ENCODE data around the gene TUT1.
"Not testable (repeated sequence)": the region's sequence is repeated elsewhere in the genome, so short reads cannot be mapped to it uniquely, and the experiment has no call there.

Gene TUT1

DNA sequence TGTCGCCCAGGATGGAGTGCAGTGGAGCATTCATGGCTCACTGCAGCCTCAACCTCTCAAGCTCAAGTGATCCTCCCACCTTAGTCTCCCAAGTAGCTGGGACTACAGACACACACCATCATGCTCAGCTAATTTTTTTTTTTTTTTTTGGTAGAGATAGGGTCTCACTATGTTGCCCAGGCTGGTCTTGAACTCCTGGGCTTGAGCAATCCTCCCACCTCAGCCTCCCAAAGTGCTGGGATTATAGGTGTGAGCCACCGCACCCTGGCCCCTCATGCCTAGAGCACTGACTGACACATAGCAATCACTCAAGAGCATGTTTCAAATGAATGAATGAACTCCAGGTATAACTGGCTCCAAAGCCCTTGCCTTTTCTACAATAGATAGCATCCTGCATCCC lies 40.8 kb downstream of the TUT1 start:
- peaks cover 61% of the 10 kb centered on the region for H3K4me1 Mint-ChIP-seq (ENCODE audit: low read depth)
- not testable (repeated sequence) for H3K4me3 Mint-ChIP-seq; H3K36me3 Mint-ChIP-seq (ENCODE audit: low read depth); DNase-seq (ENCODE audit: low spot score); H3K27me3 Mint-ChIP-seq (ENCODE audit: low read depth); H3K9me3 Mint-ChIP-seq
- peak overlapping the region; percentile 99 for H3K27ac Mint-ChIP-seq

DNA sequence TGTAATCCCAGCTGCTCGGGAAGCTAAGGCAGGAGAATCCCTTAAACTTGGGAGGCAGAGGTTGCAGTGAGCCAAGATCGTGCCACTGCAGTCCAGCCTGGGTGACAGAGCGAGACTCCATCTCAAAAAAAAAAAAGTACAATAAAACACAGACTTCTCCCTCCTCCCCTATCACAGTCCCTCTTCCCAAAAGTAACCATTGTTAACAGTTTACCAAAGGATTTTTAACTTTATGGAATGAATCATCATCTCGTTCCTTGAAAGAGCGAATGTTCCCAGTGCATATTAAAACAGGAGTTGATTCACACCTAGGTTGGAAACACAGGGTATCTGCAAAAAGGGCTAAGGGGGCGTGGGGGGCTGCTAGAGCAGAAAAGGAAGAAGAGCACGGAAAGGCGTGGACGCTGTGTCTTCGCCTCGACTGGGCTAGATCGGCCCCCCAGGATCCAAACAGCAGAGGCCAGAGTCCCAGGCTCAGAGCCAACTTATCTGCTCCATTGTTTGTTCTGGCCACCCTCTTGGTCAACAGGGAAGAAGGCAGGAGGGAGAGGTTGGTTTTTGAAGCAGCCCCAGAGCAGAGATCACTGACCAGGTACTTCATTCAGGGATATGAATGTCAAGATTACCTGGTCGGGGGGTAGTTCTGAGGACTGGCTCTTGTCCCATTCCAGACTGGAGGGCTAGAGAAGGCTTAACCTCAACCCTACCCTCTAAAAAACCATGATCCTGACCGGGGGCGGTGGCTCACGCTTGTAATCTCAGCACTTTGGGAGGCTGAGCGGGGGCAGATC lies 42.6 kb downstream of the TUT1 start:
- no peaks in the 10 kb centered on the region for H3K9me3 Mint-ChIP-seq
- H3K27ac Mint-ChIP-seq: no peak overlapping the region
- no peak overlapping the region for H3K4me3 Mint-ChIP-seq
- H3K36me3 Mint-ChIP-seq (ENCODE audit: low read depth): peaks cover 6% of the 10 kb centered on the region
- H3K27me3 Mint-ChIP-seq (ENCODE audit: low read depth): peaks cover 6% of the 10 kb centered on the region
- no peak for DNase-seq (ENCODE audit: low spot score)
- H3K4me1 Mint-ChIP-seq (ENCODE audit: low read depth): peaks cover 50% of the 10 kb centered on the region

DNA sequence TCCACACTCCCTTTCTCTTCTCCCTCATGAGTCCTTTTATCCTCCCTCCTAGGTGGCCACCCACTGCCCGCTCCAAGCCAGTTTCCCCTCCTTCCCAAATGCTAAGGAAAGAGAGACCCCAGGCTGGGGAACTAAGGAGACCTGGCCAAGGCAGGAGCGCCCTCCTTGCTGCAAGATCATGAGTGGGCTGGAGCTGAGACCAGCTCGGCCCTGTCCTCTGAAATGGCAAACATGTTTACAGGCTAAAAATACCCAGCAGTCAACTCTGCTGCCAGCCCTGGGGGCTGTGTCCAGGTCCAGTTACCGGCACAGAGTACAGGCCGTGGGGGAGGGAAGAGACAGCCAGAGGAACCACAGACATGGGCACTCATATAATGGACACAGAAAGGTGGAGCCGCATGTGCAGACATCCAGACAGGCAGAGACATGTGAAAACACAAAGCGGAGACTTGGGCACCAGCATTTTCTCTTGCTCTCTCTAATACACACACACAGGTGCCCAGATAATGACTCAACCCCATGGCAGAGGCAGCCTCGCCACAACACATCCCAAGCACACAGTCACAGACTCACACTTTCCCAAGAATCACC lies 43.5 kb downstream of the TUT1 start:
- H3K4me1 Mint-ChIP-seq (ENCODE audit: low read depth): peaks cover 51% of the 10 kb centered on the region

GRCh38 chr11:62546929-62547625 lies 44.2 kb downstream of the TUT1 start:
- H3K36me3 Mint-ChIP-seq (ENCODE audit: low read depth): peaks cover 9% of the 10 kb centered on the region
- peak overlapping the region; percentile 81 for H3K4me3 Mint-ChIP-seq
- H3K4me1 Mint-ChIP-seq (ENCODE audit: low read depth): peaks cover 52% of the 10 kb centered on the region
- H3K9me3 Mint-ChIP-seq: no peaks in the 10 kb centered on the region
- peaks cover 6% of the 10 kb centered on the region for H3K27me3 Mint-ChIP-seq (ENCODE audit: low read depth)
- H3K27ac Mint-ChIP-seq: peak overlapping the region; percentile 75
- DNase-seq (ENCODE audit: low spot score): no peak

More for the DNA sequence above, 43.5 kb downstream of the TUT1 start:
- no peak for DNase-seq (ENCODE audit: low spot score)
- Mint-ChIP-seq H3K27ac (peak overlapping the region; percentile 72), H3K27me3 (ENCODE audit: low read depth) (peaks cover 6% of the 10 kb centered on the region), H3K9me3 (no peaks in the 10 kb centered on the region), H3K36me3 (ENCODE audit: low read depth) (peaks cover 8% of the 10 kb centered on the region), H3K4me3 (peak overlapping the region; percentile 81)

DNA sequence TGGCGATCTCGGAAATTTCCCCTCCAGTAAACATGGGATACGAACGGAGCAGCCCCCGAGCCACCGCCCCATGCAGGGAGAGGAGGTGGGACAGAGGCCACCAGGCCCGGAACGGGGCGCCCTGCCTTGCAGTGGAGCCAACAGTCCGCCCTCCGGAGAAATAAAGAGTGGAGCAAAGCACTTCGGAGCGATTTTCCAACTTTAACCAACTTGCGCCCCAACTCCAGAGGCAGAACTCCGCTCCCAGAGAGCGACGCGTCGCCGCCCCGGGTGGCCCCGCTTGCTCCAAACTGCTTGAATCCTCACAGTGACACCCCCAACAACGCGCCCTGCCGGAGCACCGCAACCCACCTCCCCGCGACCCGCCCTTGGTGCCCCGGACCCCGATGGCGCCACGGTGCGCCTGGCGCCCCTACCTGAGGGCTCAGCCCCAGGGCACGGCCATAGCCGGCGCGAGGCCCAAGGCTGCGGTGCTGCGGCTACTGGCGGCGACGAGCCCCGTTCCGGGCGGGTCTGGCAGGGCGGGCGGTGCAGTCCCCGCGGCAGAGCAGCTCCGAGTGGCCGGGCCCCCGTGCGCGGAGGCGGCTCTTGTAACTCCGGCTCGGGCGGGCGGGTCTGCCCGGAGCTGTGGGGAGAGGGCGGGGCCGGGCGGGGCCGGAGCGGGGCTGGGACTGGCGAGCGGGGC lies 44.9 kb downstream of the TUT1 start, which contains the start of gene AHNAK:
Gene AHNAK (minus strand): TSS at position 563 of the 685 bp plus-strand sequence. CDS start 10,708 bp downstream, outside the sequence.
- Mint-ChIP-seq H3K4me1 (ENCODE audit: low read depth) (peaks cover 52% of the 10 kb centered on the region), H3K36me3 (ENCODE audit: low read depth) (peaks cover 15% of the 10 kb centered on the region), H3K27me3 (ENCODE audit: low read depth) (peaks cover 6% of the 10 kb centered on the region), H3K9me3 (no peaks in the 10 kb centered on the region), H3K27ac (peak within 1 kb of the TSS; percentile 92), H3K4me3 (peak within 1 kb of the TSS; percentile 96)
- peak; percentile 83 for DNase-seq (ENCODE audit: low spot score)

DNA sequence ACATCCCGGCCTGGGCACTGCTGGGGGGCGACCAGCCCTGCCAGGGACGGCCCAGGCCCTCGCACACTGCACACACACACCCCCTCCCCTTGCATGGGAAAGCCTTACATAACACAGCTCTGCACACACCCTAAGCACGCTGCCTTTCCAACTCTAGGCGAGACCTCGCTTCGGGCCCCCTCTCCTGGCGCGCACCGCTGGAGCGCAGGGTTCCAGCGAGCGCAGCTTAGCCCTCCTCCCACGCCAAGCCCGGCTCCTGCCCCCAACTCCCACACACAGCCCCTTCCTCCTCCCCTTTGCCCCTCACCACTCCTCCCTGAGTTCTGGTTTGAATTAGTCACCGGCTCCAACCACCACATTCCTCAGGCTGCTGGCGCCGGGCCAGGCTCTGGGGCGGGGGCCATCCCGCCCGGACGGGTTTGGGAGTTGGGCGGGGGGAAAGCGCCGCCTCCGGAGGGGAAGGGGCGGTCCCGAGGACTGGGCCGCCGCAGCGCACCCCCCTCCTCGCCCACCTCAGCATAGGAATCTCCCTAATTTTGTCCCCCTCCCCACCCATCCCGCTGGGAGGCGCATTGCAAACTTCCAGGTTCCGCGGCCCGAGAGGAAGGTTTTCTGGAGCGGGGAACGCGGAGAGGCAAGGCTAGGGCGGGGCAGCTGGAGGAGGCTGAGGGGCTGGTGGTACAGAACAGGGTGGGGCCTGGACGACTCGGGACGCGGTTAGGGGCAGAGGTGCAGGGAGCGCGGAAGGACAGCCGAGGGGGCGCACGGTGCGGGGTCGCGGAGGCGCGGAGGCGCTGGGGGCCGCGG lies 45.7 kb downstream of the TUT1 start:
- Mint-ChIP-seq H3K27me3 (ENCODE audit: low read depth) (peaks cover 6% of the 10 kb centered on the region), H3K4me1 (ENCODE audit: low read depth) (peaks cover 53% of the 10 kb centered on the region), H3K9me3 (no peaks in the 10 kb centered on the region), H3K27ac (peak overlapping the region; percentile 92), H3K4me3 (peak overlapping the region; percentile 96), H3K36me3 (ENCODE audit: low read depth) (peaks cover 19% of the 10 kb centered on the region)
- peak; percentile 76 for DNase-seq (ENCODE audit: low spot score)

GRCh38 chr11:62544581-62545436 lies 46.5 kb downstream of the TUT1 start:
- H3K4me1 Mint-ChIP-seq (ENCODE audit: low read depth): peaks cover 50% of the 10 kb centered on the region
- H3K27me3 Mint-ChIP-seq (ENCODE audit: low read depth): peaks cover 6% of the 10 kb centered on the region
- H3K9me3 Mint-ChIP-seq: no peaks in the 10 kb centered on the region
- peak overlapping the region; percentile 96 for H3K4me3 Mint-ChIP-seq
- H3K36me3 Mint-ChIP-seq (ENCODE audit: low read depth): peaks cover 19% of the 10 kb centered on the region
- peak; percentile 39 for DNase-seq (ENCODE audit: low spot score)
- H3K27ac Mint-ChIP-seq: peak overlapping the region; percentile 84

GRCh38 chr11:62543680-62544444 lies 47.5 kb downstream of the TUT1 start:
- peaks cover 52% of the 10 kb centered on the region for H3K4me1 Mint-ChIP-seq (ENCODE audit: low read depth)
- H3K27me3 Mint-ChIP-seq (ENCODE audit: low read depth): peaks cover 6% of the 10 kb centered on the region
- peak overlapping the region; percentile 96 for H3K4me3 Mint-ChIP-seq
- peak overlapping the region; percentile 84 for H3K27ac Mint-ChIP-seq
- DNase-seq (ENCODE audit: low spot score): no peak
- H3K36me3 Mint-ChIP-seq (ENCODE audit: low read depth): peaks cover 19% of the 10 kb centered on the region
- no peaks in the 10 kb centered on the region for H3K9me3 Mint-ChIP-seq

DNA sequence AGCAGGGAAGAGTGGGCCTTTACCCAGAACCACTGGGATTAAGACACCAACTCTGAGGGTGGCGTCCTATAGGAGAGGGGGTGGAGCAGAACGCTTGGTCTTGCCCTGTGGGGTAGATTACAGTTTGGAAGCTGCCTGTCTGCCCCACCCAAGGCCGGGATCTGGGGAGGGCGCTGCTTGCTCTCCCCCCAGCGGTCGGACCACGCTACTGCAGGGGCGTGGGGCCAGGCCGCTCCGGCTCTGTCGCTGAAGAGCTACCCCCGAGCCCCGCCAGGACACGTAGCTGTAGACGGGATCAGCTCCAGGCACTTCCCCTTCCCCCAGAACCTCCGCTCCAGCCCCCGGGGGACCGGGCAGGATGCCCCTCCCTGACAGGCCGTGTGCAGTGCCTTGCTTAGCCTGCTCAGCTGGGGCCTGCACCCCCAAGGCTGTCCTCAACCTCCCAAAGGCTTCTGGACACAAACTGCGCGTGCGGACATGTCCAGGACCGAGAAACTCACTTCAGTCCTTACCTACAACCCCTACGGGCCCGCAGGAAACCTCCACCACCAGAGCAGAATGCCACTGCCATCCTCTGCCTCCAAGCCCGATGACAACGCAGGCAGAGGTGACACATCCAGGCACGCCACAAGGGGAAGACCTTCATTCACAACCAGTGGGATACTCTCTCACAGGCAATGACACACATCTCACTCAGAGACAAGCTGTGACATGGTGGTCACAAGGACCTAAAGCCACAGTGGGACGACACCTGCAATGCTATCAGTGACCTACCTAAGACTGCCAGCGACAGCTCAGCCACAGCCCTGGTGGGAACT lies 48.4 kb downstream of the TUT1 start:
- DNase-seq (ENCODE audit: low spot score): peak; percentile 69
- Mint-ChIP-seq H3K4me3 (peak overlapping the region; percentile 96), H3K27ac (peak overlapping the region; percentile 82), H3K36me3 (ENCODE audit: low read depth) (peaks cover 21% of the 10 kb centered on the region), H3K27me3 (ENCODE audit: low read depth) (peaks cover 6% of the 10 kb centered on the region), H3K9me3 (no peaks in the 10 kb centered on the region), H3K4me1 (ENCODE audit: low read depth) (peaks cover 57% of the 10 kb centered on the region)

DNA sequence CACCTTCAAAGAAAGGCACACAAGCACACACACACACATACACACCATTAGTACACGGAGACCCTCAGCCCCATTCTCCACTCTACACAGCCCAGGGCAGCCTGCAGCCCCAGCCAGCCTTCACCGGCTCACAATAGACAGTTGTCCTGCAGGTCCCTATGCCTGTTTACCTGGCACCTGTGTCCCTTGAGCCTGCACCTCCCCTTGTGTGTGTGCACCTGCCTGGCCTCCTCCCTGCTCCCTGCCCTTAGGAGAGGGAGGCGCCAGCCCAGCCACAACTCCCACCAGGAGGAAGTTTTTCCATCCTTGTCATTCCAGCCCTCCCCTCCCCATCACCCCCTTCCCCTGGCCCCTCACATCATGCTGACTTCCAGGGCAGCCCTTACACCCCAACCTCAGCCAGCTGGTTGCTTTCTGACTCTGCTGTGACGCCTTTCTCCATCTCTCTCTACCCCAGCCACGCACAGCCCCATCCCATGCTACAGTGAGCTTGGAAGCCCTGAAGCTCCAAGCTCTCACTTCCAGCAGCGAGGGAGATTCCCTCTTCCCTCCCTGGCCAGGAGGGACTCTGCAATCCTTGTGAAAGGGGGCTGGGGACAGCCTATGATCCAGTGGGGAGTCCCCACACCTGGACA lies 49.1 kb downstream of the TUT1 start:
- H3K27ac Mint-ChIP-seq: peak overlapping the region; percentile 82
- H3K36me3 Mint-ChIP-seq (ENCODE audit: low read depth): peaks cover 21% of the 10 kb centered on the region
- DNase-seq (ENCODE audit: low spot score): no peak
- no peaks in the 10 kb centered on the region for H3K9me3 Mint-ChIP-seq
- no peaks in the 10 kb centered on the region for H3K27me3 Mint-ChIP-seq (ENCODE audit: low read depth)
- peak overlapping the region; percentile 96 for H3K4me3 Mint-ChIP-seq
- H3K4me1 Mint-ChIP-seq (ENCODE audit: low read depth): peaks cover 51% of the 10 kb centered on the region

Measured in T-helper 2 cell treated with Interferon-gamma antibody and Interleukin-4, amounts not matched to agents 5 μg/mL and 100 μg/mL, for 36 hours (primary cell).